HepG2 (cell line): ENCODE results near the gene COQ5. TPM values are rescaled to one million over a fixed set of nuclear protein-coding genes. Genes with fewer than 3 reads are reported as not detected.
A peak's percentile ranks its signal among the peaks of the same experiment; 100 is the strongest.

ENCODE experiments used
- CHD2 ChIP-seq: IDR thresholded peaks from 2 replicates; pipeline ENCODE4 v1.6.1; 2011; ENCODE audit warnings: low read depth, low read length, improper control_type of control experiment
- EEA1 ChIP-seq: sonication (generic); formaldehyde crosslinking; IDR thresholded peaks from 2 replicates; pipeline ENCODE4 v1.5.1; 2020; ENCODE audit warnings: mild to moderate bottlenecking, missing genetic modification reagents, borderline replicate concordance
- GTF3A ChIP-seq: sonication (generic); formaldehyde crosslinking; conservative IDR thresholded peaks from 2 replicates; pipeline ENCODE4 v1.4.0; 2020; ENCODE audit warnings: mild to moderate bottlenecking, missing genetic modification reagents
- HNRNPK ChIP-seq: fragments of 200-400 bp; formaldehyde crosslinking; IDR thresholded peaks from 2 replicates; pipeline ENCODE4 v1.6.1; 2018; ENCODE audit warnings: low read length, low read depth, moderate library complexity, mild to moderate bottlenecking; ENCODE audit not compliant: poor library complexity, severe bottlenecking
- IRF2 ChIP-seq: IDR thresholded peaks from 2 replicates; pipeline ENCODE4 v1.6.1; 2018; ENCODE audit warnings: missing genetic modification reagents, missing compliant biosample characterization
- SNRNP70 ChIP-seq: fragments of 200-400 bp; formaldehyde crosslinking; IDR thresholded peaks from 2 replicates; pipeline ENCODE4 v1.6.1; 2017; ENCODE audit warnings: mild to moderate bottlenecking, low read depth, low read length, moderate library complexity
- ZFX ChIP-seq: sonication (generic); formaldehyde crosslinking; IDR thresholded peaks from 2 replicates; pipeline ENCODE4 v1.4.0; 2020; ENCODE audit warnings: mild to moderate bottlenecking, low read depth, missing genetic modification reagents, moderate library complexity
- ZNF337 ChIP-seq: sonication (generic); formaldehyde crosslinking; IDR thresholded peaks from 2 replicates; pipeline ENCODE4 v1.5.1; 2020; ENCODE audit warnings: missing genetic modification reagents, low read depth, mild to moderate bottlenecking, borderline replicate concordance
- ZNF354B ChIP-seq: sonication (generic); formaldehyde crosslinking; IDR thresholded peaks from 2 replicates; pipeline ENCODE4 v1.8.0; 2022; ENCODE audit warnings: mild to moderate bottlenecking, missing genetic modification reagents
- ZNF570 ChIP-seq: sonication (generic); formaldehyde crosslinking; IDR thresholded peaks from 2 replicates; pipeline ENCODE4 v1.4.0; 2020; ENCODE audit warnings: mild to moderate bottlenecking, missing genetic modification reagents, borderline replicate concordance
- polyA plus RNA-seq, 8 experiments: library from polyadenylated mRNA; depleted of rRNA in 3 of 8; stranded (reverse) in 7 of 8; unstranded in 1 of 8; fragments of >200 nt; fragmentation: Illumina TruSeq in 4 of 8; extraction: Trizol in 4 of 8; gene quantifications; 2 replicates each; pipeline versions ENCODE4 v1.2.1 to v1.2.3, GENCODE V29; 2011 to 2016; ENCODE audit warnings: low read depth in 4 of 8, missing spikeins in 1 of 8, mixed read lengths in 1 of 8; ENCODE audit not compliant: insufficient read depth in 1 of 8
- total RNA-seq, 5 experiments: library from RNA; depleted of rRNA; stranded (reverse); fragments of >200 nt; fragmentation: Illumina TruSeq; extraction: Trizol; gene quantifications; 2 replicates each; pipeline ENCODE4 v1.2.3, GENCODE V29; 2016; ENCODE audit warnings: low read depth in 1 of 5
- TF ChIP-seq, protein P1 (sequence below): fragments of 450-650 bp; IDR thresholded peaks from 2 replicates; pipeline ENCODE4 v1.6.1; 2017; ENCODE audit warnings: mild to moderate bottlenecking
- TF ChIP-seq, protein P2 (sequence below): sonication (generic); formaldehyde crosslinking; IDR thresholded peaks from 2 replicates; pipeline ENCODE4 v1.4.0; 2020; ENCODE audit warnings: missing genetic modification reagents, borderline replicate concordance
- TF ChIP-seq, protein P3 (sequence below): sonication (generic); formaldehyde crosslinking; IDR thresholded peaks from 2 replicates; pipeline ENCODE4 v1.4.0; 2020; ENCODE audit warnings: missing genetic modification reagents
- TF ChIP-seq, protein P4 (sequence below), 2 experiments: sonication (generic) in 1 of 2; formaldehyde crosslinking in 1 of 2; IDR thresholded peaks; 2 replicates each; pipeline versions ENCODE4 v1.6.1 to v1.9.0; 2014 to 2022; ENCODE audit warnings: antibody characterized with exemption in 1 of 2, borderline replicate concordance in 1 of 2, inconsistent platforms in 1 of 2, low read depth in 1 of 2, missing genetic modification reagents in 1 of 2

Gene COQ5
- total and polyA plus RNA-seq, 2 of the 13 experiments (the other 11 are each of a cell fraction or from before 2014, with no cell fraction given) = 36.4 to 41.5 TPM

DNA sequence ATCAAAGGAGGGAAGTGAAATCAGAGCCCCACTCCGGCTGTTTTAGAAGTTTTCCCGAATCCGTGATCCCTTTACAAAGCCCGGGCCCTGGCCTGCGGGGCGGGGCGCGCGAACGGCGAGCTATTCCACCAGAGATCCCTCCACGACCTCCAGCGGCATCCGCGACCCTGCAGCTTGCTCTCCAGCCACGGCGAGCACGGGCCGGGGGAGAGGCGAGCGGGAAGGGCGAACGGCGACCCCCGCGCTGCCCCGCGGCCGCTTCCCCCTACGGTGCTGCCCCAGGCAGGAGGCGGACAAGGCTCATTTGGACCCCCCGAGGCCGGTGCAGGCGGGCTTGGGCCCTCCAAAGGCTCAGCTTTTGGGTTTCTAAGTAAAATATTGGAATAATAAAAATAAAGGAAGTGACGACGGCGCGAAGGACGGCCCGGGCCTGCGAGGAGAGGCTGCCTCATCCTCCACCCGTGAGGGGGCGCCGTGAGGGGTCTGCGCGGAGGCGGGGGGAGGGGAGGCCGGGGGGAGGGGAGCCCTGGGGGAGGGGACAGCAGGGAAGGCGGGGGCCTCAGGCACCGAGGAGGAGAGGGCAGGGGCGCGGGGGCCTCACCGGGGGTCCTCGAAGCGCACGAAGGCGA is 60.0 kb downstream of the COQ5 start (continued):
- TF ChIP-seq, protein P1, sequence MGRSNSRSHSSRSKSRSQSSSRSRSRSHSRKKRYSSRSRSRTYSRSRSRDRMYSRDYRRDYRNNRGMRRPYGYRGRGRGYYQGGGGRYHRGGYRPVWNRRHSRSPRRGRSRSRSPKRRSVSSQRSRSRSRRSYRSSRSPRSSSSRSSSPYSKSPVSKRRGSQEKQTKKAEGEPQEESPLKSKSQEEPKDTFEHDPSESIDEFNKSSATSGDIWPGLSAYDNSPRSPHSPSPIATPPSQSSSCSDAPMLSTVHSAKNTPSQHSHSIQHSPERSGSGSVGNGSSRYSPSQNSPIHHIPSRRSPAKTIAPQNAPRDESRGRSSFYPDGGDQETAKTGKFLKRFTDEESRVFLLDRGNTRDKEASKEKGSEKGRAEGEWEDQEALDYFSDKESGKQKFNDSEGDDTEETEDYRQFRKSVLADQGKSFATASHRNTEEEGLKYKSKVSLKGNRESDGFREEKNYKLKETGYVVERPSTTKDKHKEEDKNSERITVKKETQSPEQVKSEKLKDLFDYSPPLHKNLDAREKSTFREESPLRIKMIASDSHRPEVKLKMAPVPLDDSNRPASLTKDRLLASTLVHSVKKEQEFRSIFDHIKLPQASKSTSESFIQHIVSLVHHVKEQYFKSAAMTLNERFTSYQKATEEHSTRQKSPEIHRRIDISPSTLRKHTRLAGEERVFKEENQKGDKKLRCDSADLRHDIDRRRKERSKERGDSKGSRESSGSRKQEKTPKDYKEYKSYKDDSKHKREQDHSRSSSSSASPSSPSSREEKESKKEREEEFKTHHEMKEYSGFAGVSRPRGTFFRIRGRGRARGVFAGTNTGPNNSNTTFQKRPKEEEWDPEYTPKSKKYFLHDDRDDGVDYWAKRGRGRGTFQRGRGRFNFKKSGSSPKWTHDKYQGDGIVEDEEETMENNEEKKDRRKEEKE = no peak
- TF ChIP-seq CHD2 (no peak), GTF3A (CRISPR knock-in tag) (no peak), IRF2 (CRISPR knock-in tag) (no peak), SNRNP70 (no peak), ZNF354B (no peak), ZNF570 (CRISPR knock-in tag) (no peak), ZFX (CRISPR knock-in tag) (0 out of 2 replicates have a peak, but pooled peaks have one; percentile 39), ZNF337 (CRISPR knock-in tag) (no peak), EEA1 (peak; percentile 77; the same call in 1 of the 2 replicates), HNRNPK (peak; percentile 41)
- TF ChIP-seq, protein P2, sequence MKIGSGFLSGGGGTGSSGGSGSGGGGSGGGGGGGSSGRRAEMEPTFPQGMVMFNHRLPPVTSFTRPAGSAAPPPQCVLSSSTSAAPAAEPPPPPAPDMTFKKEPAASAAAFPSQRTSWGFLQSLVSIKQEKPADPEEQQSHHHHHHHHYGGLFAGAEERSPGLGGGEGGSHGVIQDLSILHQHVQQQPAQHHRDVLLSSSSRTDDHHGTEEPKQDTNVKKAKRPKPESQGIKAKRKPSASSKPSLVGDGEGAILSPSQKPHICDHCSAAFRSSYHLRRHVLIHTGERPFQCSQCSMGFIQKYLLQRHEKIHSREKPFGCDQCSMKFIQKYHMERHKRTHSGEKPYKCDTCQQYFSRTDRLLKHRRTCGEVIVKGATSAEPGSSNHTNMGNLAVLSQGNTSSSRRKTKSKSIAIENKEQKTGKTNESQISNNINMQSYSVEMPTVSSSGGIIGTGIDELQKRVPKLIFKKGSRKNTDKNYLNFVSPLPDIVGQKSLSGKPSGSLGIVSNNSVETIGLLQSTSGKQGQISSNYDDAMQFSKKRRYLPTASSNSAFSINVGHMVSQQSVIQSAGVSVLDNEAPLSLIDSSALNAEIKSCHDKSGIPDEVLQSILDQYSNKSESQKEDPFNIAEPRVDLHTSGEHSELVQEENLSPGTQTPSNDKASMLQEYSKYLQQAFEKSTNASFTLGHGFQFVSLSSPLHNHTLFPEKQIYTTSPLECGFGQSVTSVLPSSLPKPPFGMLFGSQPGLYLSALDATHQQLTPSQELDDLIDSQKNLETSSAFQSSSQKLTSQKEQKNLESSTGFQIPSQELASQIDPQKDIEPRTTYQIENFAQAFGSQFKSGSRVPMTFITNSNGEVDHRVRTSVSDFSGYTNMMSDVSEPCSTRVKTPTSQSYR (CRISPR knock-in tag) = peak; percentile 76; the same call in 1 of the 2 replicates
- TF ChIP-seq, protein P3, sequence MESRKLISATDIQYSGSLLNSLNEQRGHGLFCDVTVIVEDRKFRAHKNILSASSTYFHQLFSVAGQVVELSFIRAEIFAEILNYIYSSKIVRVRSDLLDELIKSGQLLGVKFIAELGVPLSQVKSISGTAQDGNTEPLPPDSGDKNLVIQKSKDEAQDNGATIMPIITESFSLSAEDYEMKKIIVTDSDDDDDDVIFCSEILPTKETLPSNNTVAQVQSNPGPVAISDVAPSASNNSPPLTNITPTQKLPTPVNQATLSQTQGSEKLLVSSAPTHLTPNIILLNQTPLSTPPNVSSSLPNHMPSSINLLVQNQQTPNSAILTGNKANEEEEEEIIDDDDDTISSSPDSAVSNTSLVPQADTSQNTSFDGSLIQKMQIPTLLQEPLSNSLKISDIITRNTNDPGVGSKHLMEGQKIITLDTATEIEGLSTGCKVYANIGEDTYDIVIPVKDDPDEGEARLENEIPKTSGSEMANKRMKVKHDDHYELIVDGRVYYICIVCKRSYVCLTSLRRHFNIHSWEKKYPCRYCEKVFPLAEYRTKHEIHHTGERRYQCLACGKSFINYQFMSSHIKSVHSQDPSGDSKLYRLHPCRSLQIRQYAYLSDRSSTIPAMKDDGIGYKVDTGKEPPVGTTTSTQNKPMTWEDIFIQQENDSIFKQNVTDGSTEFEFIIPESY (CRISPR knock-in tag) = no peak
- TF ChIP-seq, protein P4, sequence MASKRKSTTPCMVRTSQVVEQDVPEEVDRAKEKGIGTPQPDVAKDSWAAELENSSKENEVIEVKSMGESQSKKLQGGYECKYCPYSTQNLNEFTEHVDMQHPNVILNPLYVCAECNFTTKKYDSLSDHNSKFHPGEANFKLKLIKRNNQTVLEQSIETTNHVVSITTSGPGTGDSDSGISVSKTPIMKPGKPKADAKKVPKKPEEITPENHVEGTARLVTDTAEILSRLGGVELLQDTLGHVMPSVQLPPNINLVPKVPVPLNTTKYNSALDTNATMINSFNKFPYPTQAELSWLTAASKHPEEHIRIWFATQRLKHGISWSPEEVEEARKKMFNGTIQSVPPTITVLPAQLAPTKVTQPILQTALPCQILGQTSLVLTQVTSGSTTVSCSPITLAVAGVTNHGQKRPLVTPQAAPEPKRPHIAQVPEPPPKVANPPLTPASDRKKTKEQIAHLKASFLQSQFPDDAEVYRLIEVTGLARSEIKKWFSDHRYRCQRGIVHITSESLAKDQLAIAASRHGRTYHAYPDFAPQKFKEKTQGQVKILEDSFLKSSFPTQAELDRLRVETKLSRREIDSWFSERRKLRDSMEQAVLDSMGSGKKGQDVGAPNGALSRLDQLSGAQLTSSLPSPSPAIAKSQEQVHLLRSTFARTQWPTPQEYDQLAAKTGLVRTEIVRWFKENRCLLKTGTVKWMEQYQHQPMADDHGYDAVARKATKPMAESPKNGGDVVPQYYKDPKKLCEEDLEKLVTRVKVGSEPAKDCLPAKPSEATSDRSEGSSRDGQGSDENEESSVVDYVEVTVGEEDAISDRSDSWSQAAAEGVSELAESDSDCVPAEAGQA (IDR thresholded peaks at IDR 0.05; ENCODE audit: low read depth) = no peak
- TF ChIP-seq, protein P4 (CRISPR knock-in tag; IDR thresholded peaks at IDR 0.05; ENCODE audit: borderline replicate concordance) = 0 out of 2 replicates have a peak, but pooled peaks have one; percentile 27
